Iris pigment epithelial cell (primary cell): ENCODE data around the gene TIPRL.

Experiments used
- DNase-seq: peaks from one replicate; pipeline ENCODE4 v3.0.0-alpha.2; 2011; ENCODE audit warnings: low read depth

The TIPRL gene

GRCh38 chr1:168216171-168216570 is 37.4 kb downstream of the TIPRL start:
- no peak for DNase-seq

GRCh38 chr1:168217664-168218063 is 38.9 kb downstream of the TIPRL start:
- no peak for DNase-seq

- no peak for DNase-seq
Observed at GRCh38 chr1:168218658-168219057, 39.9 kb downstream of the TIPRL start.

GRCh38 chr1:168220470-168220871 is 41.7 kb downstream of the TIPRL start:
- no peak for DNase-seq

- no peak for DNase-seq
Observed at GRCh38 chr1:168221275-168221674, 42.5 kb downstream of the TIPRL start.

- DNase-seq, result no peak
Observed at GRCh38 chr1:168223261-168223660, 44.5 kb downstream of the TIPRL start.

GRCh38 chr1:168223681-168224540 is 45.1 kb downstream of the TIPRL start:
- DNase-seq, result no peak

GRCh38 chr1:168224991-168225390 is 46.2 kb downstream of the TIPRL start:
- no peak for DNase-seq

- DNase-seq, result peak; percentile 77
Observed at GRCh38 chr1:168225476-168226190, 46.9 kb downstream of the TIPRL start, which contains the start of gene SFT2D2. Gene SFT2D2, plus strand, starts transcription at chr1:168226004. Its CDS starts 76 bp downstream, at chr1:168226080.

- DNase-seq, result peak; percentile 60
Observed at GRCh38 chr1:168227620-168228019, 48.9 kb downstream of the TIPRL start.

GRCh38 chr1:168229893-168230292 is 51.1 kb downstream of the TIPRL start:
- DNase-seq, result no peak

GRCh38 chr1:168230709-168231108 is 51.9 kb downstream of the TIPRL start:
- DNase-seq, result no peak

GRCh38 chr1:168234846-168235547 is 56.2 kb downstream of the TIPRL start:
- DNase-seq, result peak; percentile 60

- DNase-seq, result peak; percentile 36
Observed at GRCh38 chr1:168235548-168235885, 56.8 kb downstream of the TIPRL start.

GRCh38 chr1:168235937-168236336 is 57.2 kb downstream of the TIPRL start:
- DNase-seq, result no peak

- DNase-seq, result no peak
Observed at GRCh38 chr1:168236836-168237611, 58.3 kb downstream of the TIPRL start.

- no peak for DNase-seq
Observed at GRCh38 chr1:168243198-168243597, 64.4 kb downstream of the TIPRL start.

- DNase-seq, result no peak
Observed at GRCh38 chr1:168243636-168244212, 65.0 kb downstream of the TIPRL start.

GRCh38 chr1:168245042-168245441 is 66.3 kb downstream of the TIPRL start:
- no peak for DNase-seq

GRCh38 chr1:168246506-168246905 is 67.7 kb downstream of the TIPRL start:
- DNase-seq, result no peak
